A673 (cell line): ENCODE results near the gene CCKAR.

Experiments used
- CTCF ChIP-seq: fragments of 300-800, 200-600 bp; sonication (generic); conservative IDR thresholded peaks from 2 replicates; pipeline ENCODE4 v1.5.1; 2017; ENCODE audit warnings: low read depth, mild to moderate bottlenecking, antibody characterized with exemption, low read length, moderate library complexity, mixed read lengths
- EZH2 ChIP-seq: fragments of 200-600 bp; sonication (generic); IDR thresholded peaks from 2 replicates; pipeline ENCODE4 v1.6.1; 2017; ENCODE audit warnings: borderline replicate concordance, low read depth, mild to moderate bottlenecking, mixed read lengths, antibody characterized with exemption, low read length; ENCODE audit not compliant: poor library complexity, severe bottlenecking

GRCh38 chr4:26452565-26453531, 37.4 kb downstream of the CCKAR start:
- TF ChIP-seq CTCF (no peak), EZH2 (no peak)
